Suppressor macrophage treated with lipopolysaccharide for 4 hours (primary cell): ENCODE measurements around the gene TUBA1B.

Source experiments
- DNase-seq: peaks from one replicate; pipeline ENCODE4 v3.0.0-alpha.2; 2020

The TUBA1B gene

GRCh38 chr12:49089821-49090773, 41.1 kb downstream of the TUBA1B start:
- peak; percentile 58 for DNase-seq

- DNase-seq, result no peak
These were observed 42.3 kb downstream of the TUBA1B start for GRCh38 chr12:49088932-49089330.

DNA sequence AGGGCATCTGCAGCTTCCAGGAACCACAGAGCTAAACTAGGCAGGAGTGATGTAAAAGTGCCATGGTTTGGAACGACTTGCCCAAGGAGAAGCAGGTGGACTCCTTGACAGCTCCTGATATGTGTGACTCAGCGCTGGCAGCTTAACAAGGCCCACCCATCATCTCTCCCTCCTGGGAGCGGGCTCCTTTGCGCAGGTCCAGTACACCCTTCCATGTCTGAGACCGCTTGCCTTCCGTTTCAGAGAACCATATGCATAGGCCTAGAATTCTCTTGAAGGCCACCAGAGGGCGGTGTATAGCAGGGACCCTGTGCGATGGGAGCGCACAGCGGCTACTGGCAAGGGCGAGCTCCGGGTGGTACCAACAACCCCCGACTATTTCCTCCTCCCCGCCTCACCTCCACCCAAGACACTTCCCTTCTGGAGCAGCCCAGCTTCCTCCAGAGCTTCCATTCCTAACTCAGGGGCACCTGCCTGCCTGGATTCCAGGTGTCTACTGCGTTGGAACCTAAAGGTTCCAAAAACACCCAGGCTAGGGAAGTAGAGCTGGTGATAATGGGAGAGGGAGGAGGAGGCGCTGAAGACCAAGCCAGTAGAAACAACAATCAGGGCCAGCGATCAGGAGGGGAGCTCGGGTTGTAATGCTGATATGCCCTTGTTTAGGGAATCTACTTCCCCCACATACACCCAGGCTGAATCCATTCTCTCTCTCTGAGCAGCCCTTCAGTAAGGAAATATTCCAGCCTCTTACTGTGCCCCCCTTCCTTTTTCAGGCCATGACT, 42.9 kb downstream of the TUBA1B start:
- peak; percentile 86 for DNase-seq

GRCh38 chr12:49086116-49086515, 45.1 kb downstream of the TUBA1B start:
- DNase-seq, result no peak

DNA sequence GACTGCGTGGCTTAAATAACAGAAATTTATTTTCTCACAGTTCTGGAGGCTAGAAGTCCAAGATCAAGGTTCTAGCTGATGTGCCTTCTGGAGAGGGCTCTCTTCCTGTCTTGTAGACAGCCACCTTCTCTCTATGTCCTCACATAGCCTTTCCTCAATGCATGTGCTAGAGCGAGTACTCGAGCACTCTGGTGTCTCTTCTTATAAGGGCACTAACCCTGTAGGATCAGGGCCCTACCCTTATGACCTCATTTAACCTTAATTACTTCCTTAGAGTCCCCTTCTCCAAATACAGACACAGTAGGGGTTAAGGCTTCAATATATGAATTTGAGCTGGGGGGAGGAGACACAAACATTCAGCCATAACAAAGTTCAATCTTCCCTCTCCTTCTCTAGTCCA, 46.8 kb downstream of the TUBA1B start:
- DNase-seq, result no peak

GRCh38 chr12:49079793-49080192, 51.4 kb downstream of the TUBA1B start:
- DNase-seq, result no peak
